Nephron (organoid): ENCODE results near the gene ABCC1.
"Not testable (repeated sequence)": the region's sequence is repeated elsewhere in the genome, so short reads cannot be mapped to it uniquely, and the experiment has no call there.

Experiments
- H3K27ac Mint-ChIP-seq, 3 experiments: 2 replicates each; pipeline ENCODE4 v1.8.0; 2020; ENCODE audit warnings: mixed read lengths in 3 of 3, mild to moderate bottlenecking in 2 of 3, moderate library complexity in 1 of 3
- H3K27me3 Mint-ChIP-seq: 2 replicates; pipeline ENCODE4 v1.8.0; 2021; ENCODE audit warnings: low read depth, mild to moderate bottlenecking, moderate library complexity, mixed read lengths
- H3K36me3 Mint-ChIP-seq: 2 replicates; pipeline ENCODE4 v1.8.0; 2020; ENCODE audit warnings: low read depth, mixed read lengths
- H3K4me1 Mint-ChIP-seq: 2 replicates; pipeline ENCODE4 v1.8.0; 2020; ENCODE audit warnings: mixed read lengths
- H3K4me3 Mint-ChIP-seq, 3 experiments: 2 replicates each; pipeline ENCODE4 v1.8.0; 2020; ENCODE audit warnings: mild to moderate bottlenecking in 3 of 3, mixed read lengths in 3 of 3, moderate library complexity in 2 of 3
- H3K9me3 Mint-ChIP-seq: 2 replicates; pipeline ENCODE4 v1.8.0; 2020; ENCODE audit warnings: mixed read lengths
- TF ChIP-seq, protein P1 (sequence below), 3 experiments: fragments of 200-600 bp; sonication (generic); IDR thresholded peaks; one replicate each; pipeline ENCODE4 v1.5.0; 2021; ENCODE audit warnings: antibody characterized with exemption in 3 of 3; ENCODE audit not compliant: unreplicated experiment in 3 of 3

Gene ABCC1

DNA sequence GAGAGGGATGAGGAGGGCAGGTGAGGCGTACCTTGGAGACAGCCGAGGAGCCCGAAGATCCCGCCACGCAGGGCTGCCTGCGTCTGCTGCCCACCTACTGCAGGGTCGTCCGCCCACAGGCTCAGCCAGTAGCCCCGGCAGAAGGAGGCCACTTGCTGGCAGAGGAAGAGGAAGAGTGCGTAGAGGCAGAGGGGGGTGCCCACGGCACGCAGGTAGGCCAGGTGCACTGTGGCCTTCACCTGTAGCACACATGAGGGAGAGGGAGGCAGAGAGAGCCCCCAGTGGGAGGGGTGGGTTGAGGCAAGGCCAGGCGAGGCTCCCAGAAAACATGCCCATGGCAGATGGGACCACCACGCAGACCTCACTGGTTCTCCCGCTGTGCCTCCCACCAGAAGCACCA is 220.2 kb downstream of the ABCC1 start:
- Mint-ChIP-seq H3K4me3 (no peak overlapping the region), H3K27me3 (no peaks in the 10 kb centered on the region), H3K9me3 (no peaks in the 10 kb centered on the region), H3K36me3 (peaks cover 5% of the 10 kb centered on the region), H3K4me1 (no peaks in the 10 kb centered on the region), H3K27ac (no peak overlapping the region)
- TF ChIP-seq, protein P1, sequence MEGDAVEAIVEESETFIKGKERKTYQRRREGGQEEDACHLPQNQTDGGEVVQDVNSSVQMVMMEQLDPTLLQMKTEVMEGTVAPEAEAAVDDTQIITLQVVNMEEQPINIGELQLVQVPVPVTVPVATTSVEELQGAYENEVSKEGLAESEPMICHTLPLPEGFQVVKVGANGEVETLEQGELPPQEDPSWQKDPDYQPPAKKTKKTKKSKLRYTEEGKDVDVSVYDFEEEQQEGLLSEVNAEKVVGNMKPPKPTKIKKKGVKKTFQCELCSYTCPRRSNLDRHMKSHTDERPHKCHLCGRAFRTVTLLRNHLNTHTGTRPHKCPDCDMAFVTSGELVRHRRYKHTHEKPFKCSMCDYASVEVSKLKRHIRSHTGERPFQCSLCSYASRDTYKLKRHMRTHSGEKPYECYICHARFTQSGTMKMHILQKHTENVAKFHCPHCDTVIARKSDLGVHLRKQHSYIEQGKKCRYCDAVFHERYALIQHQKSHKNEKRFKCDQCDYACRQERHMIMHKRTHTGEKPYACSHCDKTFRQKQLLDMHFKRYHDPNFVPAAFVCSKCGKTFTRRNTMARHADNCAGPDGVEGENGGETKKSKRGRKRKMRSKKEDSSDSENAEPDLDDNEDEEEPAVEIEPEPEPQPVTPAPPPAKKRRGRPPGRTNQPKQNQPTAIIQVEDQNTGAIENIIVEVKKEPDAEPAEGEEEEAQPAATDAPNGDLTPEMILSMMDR (IDR thresholded peaks at IDR 0.05; ENCODE audit: unreplicated experiment in 3 of 3), result no peak

DNA sequence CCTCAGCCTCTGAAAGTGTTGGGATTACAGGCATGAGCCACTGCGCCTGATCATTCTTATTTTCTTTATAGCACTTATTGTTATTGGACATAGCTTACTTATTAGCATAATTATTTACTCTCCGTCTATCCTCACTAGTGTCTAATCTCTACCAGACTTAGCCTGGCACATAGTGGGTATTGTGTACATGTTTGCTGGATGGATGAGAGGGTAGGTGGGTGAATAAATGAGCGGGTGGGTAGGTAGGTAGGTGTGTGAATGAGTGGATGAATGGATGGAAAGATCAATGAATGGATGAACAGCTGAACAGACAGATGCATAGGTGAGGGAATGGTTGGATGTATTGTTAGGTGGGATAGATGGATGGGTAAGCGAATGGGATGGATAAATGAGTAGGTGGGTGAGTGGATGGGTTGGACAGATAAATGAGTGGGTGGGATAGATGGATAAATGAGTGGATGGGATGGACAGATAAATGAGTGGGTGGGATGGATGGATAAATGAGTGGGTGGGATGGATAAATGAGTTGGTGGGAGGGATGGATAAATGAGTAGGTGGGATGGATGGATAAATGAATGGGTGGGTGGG is 222.0 kb downstream of the ABCC1 start:
- Mint-ChIP-seq H3K4me1 (no peaks in the 10 kb centered on the region), H3K36me3 (peaks cover 13% of the 10 kb centered on the region), H3K4me3 (no peak overlapping the region), H3K9me3 (no peaks in the 10 kb centered on the region), H3K27ac (no peak overlapping the region), H3K27me3 (no peaks in the 10 kb centered on the region)
- TF ChIP-seq, protein P1 (IDR thresholded peaks at IDR 0.05; ENCODE audit: unreplicated experiment in 3 of 3), result no peak

DNA sequence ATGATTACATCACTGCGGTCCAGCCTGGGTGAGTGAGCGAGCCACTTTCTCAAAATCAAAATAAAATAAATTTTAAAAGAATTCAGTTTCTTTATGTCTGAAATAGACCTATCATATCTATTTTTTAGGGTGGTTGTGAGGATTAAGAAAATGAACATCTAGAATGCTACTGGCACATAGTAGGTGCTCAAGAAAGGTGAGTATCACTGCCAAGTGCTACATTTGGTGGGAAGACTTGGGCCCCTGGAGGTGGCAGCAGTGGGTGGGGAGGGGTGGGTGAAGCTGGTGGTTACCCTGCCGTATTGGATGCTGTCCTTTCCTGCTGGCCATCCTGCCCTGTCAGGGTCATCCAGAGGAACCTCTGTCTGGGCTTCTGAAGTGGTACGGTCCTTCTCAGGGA is 223.6 kb downstream of the ABCC1 start:
- Mint-ChIP-seq H3K4me1 (no peaks in the 10 kb centered on the region), H3K27me3 (peaks cover 4% of the 10 kb centered on the region), H3K9me3 (peaks cover 3% of the 10 kb centered on the region), H3K27ac (no peak overlapping the region), H3K4me3 (no peak overlapping the region), H3K36me3 (peaks cover 18% of the 10 kb centered on the region)
- TF ChIP-seq, protein P1 (IDR thresholded peaks at IDR 0.05; ENCODE audit: unreplicated experiment in 3 of 3), result no peak

DNA sequence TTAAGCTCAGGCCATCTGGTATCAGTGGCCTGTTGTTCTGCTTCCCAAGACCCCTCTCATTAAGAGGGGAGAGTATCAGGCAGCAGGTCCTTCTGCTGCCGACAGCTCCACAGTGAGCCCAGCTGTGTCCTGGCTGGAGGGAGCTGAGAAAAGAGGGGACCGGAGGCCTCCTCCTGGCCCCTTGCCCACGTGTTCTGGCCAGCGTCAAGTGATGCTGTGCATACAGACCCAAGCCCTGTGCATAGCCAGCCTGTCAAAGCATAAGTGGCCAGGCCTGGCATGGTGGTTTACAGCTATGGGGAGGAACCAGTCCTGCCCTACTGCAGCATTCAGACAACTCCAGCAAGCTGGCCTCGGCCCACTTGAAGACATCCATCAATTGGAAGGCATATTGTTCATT is 225.9 kb downstream of the ABCC1 start:
- Mint-ChIP-seq H3K27me3 (peaks cover 4% of the 10 kb centered on the region), H3K36me3 (peaks cover 31% of the 10 kb centered on the region), H3K27ac (peak overlapping the region in 1 of 3 experiments; percentile 43), H3K4me3 (no peak overlapping the region), H3K4me1 (no peaks in the 10 kb centered on the region), H3K9me3 (peaks cover 7% of the 10 kb centered on the region)
- TF ChIP-seq, protein P1 (IDR thresholded peaks at IDR 0.05; ENCODE audit: unreplicated experiment in 3 of 3), result no peak

DNA sequence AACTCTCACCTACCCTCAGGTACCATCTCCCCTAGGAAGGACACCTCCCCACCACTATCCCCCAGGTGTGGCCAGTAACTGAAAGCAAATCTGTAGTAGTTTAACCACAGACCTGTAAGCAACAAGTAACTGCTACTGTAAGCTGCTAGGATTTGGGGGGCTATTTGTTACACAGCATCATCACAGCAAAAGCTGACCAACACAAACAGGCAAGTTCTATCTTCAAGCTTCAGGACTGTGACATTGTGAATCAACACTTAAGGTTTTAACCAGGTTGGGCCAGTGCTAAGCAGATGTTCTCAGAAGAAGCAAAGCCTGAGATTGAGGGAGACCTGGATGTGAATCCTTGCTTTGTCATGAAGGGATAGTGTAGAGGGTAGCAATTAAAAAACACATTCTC is 226.9 kb downstream of the ABCC1 start:
- no peak overlapping the region for H3K4me3 Mint-ChIP-seq
- peaks cover 4% of the 10 kb centered on the region for H3K27me3 Mint-ChIP-seq
- no peak overlapping the region for H3K27ac Mint-ChIP-seq
- peaks cover 35% of the 10 kb centered on the region for H3K36me3 Mint-ChIP-seq
- H3K4me1 Mint-ChIP-seq, result no peaks in the 10 kb centered on the region
- TF ChIP-seq, protein P1 (IDR thresholded peaks at IDR 0.05; ENCODE audit: unreplicated experiment in 3 of 3), result no peak
- H3K9me3 Mint-ChIP-seq, result peaks cover 7% of the 10 kb centered on the region

DNA sequence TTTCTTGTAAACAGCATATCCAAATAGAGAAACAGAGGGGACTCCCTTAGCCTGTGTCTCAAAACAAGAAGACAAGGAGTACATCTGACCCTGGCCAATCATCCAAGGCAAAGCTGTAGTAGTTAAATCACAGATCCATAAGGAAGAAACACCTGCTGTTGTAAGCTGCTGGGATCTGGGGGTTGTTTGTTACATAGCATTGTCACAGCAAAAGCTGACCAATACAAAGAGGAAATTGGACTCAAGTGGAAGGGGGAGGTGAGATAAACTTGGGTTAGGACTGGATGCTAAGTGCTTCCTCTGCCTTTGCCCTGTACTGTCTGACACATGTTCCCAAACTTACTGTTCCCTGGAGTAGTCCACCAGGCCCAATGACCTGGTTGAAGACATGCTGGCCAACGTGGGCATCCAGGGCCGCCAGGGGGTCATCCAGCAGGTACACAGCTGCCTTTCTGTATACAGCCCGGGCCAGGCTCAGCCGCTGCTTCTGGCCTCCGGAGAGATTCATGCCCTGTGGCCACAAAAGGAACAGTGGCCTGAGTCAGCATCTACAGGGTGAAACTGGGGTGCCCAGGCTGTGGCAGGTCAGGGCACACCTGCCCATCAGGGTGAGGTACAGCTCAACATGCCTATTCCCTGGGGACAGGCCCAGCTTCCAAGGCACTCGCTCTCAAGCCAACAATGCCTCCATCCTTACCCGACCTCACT is 229.2 kb downstream of the ABCC1 start:
- Mint-ChIP-seq H3K27me3 (peaks cover 7% of the 10 kb centered on the region), H3K36me3 (peaks cover 35% of the 10 kb centered on the region), H3K27ac (no peak overlapping the region), H3K4me1 (no peaks in the 10 kb centered on the region), H3K9me3 (peaks cover 7% of the 10 kb centered on the region), H3K4me3 (no peak overlapping the region)
- TF ChIP-seq, protein P1 (IDR thresholded peaks at IDR 0.05; ENCODE audit: unreplicated experiment in 3 of 3), result no peak

DNA sequence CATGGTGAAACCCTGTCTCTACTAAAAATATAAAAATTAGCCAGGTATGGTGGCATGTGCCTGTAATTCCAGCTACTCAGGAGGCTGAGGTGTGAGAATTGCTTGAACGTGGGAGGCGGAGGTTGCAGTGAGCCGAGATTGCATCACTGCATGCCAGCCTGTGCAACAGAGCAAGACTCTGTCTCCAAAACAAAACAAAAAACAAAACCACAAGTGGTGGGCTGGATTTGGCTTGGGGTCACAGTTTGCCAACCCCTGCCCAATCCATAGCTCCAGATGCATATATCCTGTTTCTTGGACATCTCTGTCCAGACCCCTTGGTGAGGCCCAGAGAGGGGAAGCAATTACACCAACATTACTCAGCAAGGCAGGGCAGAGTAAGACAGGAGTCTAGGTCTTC is 232.3 kb downstream of the ABCC1 start:
- not testable (repeated sequence) for H3K4me1 Mint-ChIP-seq, H3K27ac Mint-ChIP-seq, H3K9me3 Mint-ChIP-seq, H3K27me3 Mint-ChIP-seq, H3K4me3 Mint-ChIP-seq
- H3K36me3 Mint-ChIP-seq, result peaks cover 21% of the 10 kb centered on the region
